Colon (tissue), 2 donors: ENCODE measurements around the gene ZNF80.

Experiments used
- FAIRE-seq: peaks from 2 replicates; lab custom pipeline; 2012; peaks lifted over from hg19 to GRCh38; lab: Jason Lieb, UNC
- donor health status: control.
- donor health status: control.

The ZNF80 gene

DNA sequence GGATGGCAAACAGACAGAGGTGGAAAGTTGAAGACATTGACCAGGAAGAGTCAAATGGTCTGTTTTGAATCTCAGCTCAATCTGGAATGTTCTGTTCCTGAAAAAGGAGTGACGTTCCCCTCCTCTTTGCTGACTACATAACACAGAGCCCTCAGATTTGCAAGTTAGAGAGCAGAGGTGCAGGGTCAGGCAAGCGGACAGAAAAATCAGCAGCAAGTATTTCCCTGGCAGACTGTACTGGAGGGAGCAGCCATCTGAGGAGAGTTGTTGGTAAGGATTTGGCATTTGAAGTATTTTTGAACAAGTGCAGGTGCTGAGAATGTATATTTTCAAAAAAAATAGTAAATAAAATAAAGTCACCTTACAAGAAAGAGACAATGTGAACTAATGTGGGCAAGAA lies 17.6 kb downstream of the ZNF80 start:
- FAIRE-seq: no peak

DNA sequence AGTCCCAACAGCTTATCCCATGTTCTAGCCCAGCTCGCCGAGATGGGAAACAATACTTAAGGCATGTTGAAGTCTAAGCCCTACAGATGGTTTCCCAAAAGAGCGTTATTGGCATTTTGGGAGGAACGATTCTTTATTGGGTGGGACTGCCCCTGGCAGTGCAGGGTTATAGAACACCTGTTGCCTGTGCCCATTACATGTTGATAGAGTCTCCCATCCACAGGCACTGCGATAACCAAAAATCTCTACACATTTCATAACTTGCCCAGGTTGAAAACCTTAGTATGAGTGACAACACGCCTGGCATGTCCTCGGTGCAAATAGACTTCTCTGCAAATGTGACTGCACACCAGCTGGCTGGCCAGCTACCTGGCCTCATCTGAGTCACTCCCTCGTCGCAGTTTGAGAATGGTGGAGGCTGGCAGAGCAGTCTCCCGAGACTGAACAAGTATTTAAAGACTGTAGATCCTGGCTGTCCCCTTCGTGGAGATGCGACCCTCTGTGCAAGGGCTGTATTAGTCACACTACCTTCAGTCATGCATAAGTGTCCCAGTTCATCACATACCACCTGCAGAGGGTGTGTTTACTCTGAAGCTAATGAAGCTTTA lies 18.7 kb downstream of the ZNF80 start:
- FAIRE-seq: no peak

DNA sequence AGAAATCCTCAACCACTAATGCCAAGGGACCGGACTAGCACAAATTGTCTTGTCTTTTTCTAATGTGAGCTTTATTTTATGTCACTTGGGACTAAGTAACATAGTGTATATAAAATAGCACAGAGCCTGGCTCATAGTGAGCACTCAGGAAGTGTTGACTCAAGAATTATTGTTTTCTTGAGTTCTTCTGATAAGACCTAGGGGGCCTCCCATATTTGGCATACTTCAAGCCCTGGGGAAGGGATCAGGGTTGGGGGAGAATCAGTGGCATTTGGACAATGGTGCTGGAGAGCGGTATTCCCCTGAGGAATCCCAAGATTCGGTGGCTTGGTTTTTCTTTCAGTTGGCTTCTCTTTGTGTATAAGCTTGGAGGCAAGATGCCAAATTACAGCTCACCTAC lies 19.4 kb downstream of the ZNF80 start:
- no peak for FAIRE-seq

DNA sequence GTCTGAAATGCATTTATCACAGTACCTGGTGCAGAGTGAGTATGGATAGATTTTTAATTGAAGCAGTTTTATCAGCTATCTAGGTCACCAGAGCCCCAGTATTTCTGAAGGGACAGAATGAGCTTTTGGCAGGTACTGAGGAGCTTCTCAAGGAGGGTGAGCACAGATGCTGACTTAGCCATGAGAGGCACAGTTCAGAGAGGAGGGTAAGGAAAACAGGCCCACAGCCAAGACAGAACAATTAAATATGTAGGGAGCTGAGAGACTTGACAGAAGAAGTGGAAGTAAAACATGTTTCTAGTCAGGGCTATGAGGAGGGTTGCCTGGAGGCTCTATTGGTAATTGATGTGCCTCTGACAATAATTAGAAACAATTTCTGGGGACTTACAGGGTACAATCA lies 20.1 kb downstream of the ZNF80 start:
- FAIRE-seq: no peak

DNA sequence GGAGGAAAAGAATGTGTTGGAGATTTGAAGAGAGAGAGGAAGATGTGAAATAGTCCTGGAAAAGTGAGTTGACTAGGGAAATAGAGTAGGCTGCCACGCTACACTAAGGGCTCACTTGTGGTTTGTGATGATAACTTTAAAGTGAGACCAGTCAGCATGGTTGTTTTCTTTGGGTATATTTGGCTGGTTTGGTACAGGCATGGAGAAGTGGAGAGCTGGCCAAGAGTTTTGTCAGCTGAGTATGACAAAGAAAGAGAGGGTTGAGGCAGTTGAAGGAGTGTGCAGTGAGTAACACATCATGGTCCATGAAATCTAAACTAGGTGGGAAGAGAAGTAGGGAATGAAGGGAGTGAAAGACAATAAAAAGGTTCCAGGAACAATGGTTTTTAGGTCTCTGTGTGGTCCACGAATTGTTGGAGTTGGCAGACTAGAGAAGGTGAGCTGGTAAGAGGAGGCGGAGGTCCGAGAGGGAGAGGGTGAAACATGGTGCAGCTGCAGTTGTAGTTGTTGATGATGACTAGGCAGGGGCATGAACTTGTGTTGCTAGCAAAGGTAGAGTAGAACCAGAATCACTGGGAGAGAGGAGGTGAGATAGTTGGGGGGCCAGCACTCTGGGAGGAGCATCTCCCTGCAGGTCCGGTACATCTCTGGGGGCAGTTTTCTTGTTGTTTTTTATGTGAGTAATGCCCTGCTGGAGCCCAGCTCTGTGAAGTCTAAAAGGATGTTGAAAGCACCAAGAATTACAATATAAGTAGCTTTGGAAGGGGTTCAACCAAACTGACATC lies 21.0 kb downstream of the ZNF80 start:
- no peak for FAIRE-seq

DNA sequence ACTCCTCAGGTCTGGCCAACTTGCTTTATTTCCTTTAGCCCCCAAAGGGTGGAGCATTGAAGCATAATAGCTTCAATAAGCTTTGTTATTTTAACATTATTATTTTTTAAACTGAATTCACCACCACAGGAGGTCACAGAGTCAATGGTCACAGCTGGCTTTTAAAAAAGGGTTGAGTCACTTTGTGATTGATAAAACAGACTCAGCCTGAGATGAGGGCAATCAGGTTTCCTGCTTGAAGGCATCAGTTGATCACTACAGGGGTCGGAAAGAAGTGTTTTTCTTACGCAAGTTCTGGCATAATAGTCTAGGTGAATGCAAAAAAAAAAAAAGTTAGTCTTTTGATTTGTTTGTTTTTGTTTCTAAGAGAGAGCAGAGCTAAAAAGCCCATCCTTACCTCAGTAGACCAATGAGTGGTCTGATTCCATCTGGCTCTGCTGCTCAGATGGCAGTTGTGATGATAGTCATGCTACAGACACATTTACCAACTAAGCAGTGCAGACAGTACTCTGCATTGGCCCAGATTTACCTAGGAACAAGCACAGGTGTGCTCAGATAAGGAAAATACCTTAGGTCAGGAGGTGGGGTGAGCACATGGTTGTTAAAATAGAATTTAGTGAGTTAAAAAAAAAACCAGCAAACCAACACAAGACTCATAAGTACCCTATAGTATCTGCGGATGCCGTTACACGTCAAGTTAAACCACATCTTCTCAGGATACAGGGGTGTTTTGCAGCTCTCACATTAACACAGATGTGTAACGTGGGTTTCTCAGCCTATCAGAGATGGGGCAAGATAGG lies 22.6 kb downstream of the ZNF80 start:
- no peak for FAIRE-seq

DNA sequence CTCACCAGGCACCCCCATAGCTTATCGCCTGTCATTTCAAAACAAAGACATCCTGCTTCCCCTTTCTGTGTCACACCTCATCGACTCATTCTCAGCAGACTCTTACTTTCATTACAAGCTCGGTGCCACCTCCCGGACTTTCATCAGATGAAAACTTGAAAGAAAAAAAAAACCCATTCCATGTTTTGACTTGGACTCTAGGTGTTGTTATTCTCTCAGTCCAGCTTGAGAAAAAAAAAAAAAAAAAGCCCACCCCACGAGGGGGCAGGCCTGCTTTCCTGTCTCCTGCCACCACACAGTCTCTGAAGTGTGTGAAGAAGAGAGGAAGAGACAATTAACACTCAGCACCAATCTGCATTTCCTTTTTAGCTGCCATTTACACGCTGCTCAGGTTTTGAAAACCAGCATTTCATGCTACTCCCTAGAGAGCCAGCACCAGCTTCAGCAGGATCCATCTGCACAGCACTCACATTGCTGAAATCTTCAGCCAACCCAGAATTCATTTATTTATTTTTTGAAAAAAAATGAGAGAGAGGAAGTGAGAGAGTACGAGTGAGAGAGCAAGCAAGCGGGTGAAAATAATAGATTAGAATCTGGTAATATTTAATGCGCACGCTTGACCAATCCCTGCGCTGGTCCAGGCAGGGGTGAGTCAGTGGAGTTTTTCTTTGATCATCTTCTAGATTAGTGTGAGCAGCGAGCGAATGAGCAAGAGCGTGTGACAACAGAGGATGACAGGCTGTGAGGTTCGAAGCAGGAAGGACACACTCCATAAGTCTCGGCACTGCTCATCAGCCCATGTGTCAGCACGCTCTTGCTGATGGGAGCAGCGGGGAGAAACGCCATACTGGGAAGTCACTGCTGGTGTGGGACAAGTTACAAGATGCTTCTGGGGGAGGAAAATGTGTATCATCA lies 23.5 kb downstream of the ZNF80 start:
- FAIRE-seq: no peak

DNA sequence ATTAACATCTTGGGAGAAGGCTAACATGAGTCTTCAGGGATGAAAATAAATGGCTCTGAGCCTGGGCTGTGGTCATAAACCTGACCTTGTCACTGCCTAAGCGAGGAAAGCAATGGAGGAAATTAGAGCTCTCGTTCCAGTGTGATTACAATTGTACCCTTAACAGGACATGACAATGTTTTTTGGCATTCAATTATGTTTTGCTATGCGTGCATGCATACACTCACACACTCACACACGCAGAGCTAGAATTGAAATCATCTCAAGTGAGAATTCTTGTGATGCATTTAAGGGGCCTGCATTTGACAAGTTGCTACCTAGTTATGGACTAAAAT lies 24.1 kb downstream of the ZNF80 start:
- FAIRE-seq: no peak

DNA sequence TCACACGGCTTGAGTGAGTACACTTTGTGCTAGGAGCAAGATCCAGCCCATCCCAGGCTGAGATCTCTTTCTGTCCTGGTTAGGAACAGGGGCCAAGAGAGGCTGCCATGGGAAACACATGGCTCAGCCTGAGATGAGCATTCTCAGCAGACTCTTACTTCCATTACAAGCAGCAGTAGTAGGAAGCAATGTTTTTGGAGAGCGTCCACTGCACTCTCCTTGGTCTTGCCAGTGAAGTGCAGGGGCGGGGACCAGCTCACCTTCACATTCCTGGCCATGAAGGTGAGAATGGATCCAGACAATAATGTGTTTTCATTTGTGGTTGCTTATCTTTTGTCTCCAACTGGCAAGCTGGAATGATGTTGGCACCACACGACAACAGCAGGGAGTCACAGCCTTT lies 24.7 kb downstream of the ZNF80 start:
- no peak for FAIRE-seq

DNA sequence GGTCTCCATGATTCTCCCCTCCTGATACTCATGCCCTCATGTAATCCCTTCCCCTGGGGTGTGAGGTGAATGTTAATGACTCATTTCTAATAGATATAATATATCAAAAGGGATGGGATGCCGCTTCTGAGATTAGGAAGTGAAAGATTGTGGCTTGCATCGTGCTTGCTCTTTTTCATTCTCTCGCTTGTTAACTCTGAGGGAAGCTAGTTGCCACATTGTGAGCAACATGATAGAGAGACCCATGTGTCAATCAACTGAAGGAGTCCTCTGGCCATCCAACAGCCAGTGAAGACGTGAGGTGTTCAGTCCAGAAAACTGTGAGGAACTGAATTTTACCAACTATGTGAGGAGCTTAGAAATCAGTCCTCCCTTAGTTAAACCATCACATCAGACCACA lies 29.6 kb downstream of the ZNF80 start:
- no peak for FAIRE-seq

DNA sequence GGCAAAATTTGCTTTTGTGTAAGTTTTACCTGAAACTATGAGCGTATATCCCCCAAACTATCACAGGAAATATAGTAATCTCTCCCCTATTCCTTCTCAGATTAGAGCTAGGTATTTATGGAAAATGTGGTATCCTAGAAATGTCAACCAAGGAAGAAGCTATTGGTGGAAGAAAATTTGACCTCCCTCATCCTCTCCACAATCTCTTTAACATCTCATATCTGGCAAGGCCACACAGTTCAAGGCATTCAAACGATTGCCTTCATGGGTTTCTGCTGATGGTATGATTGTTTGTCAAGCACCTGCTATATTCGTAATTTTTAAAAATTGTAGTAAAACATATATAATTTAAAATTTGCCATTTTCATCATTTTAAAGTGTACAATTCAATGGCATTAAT lies 31.0 kb downstream of the ZNF80 start:
- no peak for FAIRE-seq

DNA sequence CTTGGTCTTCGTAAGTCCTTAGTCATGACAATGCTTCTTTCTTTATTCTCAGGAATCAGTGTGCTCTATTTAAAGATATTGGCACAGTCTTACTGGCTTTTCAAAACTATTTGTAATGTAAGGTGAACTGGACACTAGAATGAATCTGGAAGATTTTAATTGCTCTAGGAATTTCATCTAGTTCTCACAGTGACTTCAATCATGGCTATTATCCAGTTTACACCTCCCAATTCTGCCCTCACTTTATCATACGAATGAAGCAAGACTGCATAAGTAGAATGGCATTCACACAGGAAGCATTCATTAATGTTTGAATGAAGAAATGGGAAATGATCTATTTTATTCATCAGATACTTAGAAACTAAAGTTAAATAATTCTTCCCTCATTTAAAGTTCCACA lies 31.8 kb downstream of the ZNF80 start:
- FAIRE-seq: no peak

DNA sequence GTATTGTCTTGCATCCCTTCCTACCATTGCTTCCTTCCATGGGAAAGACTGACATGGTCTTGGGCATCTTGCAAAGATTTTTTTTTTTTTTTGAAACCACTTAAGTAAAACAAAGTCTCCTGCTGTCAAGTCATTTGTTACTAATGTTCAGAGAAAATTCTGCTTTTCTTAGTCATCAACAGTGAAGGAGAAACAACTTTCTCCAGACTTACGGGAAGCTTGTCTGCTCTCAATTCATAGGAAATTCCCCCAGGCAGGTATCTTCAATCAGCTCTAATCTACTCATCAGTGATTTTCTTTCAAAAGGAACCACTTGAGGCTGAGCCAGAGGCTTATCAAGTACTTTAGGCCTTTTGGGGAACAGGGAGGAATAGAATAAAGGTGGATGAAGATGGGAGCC lies 42.6 kb downstream of the ZNF80 start:
- FAIRE-seq: no peak

DNA sequence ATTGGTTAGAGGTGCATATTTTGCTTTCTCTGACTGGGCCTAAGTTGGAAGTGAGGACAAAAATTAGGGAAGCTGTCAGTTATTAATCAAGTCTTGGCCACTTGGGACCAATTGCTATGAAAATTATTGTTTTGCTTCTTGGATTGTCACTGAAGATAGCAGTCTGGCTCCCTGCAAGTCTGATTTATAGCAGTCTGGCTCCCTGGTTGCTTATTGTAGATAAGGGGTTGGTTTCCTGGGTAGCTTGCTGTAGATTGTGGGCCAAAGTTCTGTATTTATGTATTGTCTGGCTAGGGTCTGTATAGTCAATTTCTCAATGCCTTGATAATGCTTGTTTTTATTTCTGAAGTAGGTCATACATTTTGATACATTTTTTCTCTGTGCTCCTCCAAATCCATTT lies 45.2 kb downstream of the ZNF80 start:
- no peak for FAIRE-seq

DNA sequence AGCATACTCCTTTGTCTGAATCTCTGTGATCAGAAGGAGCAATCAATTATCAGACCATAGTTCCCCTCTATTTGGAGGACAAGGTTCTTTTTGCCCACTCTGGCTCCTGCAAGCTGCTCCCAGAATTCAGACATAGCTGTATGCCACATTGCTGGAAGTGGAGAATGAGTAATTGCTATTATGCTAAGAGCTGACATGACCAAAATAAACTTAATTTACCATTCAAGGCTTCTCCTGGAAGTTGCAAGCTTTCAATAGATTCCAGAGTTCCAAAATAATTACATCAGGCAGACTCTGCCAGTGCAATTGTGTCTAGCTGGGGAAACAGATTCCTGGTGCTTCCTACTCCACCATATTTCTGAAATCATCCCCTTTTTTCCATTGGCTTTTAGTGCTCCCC lies 50.9 kb downstream of the ZNF80 start:
- FAIRE-seq: no peak
